Activated B cell treated with CpG ODN at 0.5 μM for 24 hours (primary cell): Measurements from ENCODE around the gene CHST8. TPM values are rescaled to one million over a fixed set of nuclear protein-coding genes. Genes with fewer than 3 reads are reported as not detected.

Source experiments
- ATAC-seq: fragments of 200-7000 bp; cut with Tn5 transposase; one replicate; pipeline ENCODE4 v1.10.0; 2021; ENCODE audit warnings: low read depth, mild to moderate bottlenecking, moderate library complexity
- CTCF ChIA-PET: fragments of 350-600 bp; sonication (Branson Sonifier 250); formaldehyde crosslinking; loops from one replicate; lab custom pipeline; 2021; ENCODE audit warnings: antibody characterized with exemption; lab: Charles Lee
- POLR2A ChIA-PET: fragments of 350-600 bp; sonication (Branson Sonifier 250); formaldehyde crosslinking; loops from one replicate; lab custom pipeline; 2021; ENCODE audit warnings: antibody characterized with exemption; lab: Charles Lee
- DNase-seq: peaks from one replicate; pipeline ENCODE4 v3.0.0; 2022
- H3K27ac Mint-ChIP-seq: one replicate; pipeline ENCODE4 v1.8.0; 2020; ENCODE audit warnings: mixed read lengths
- H3K27me3 Mint-ChIP-seq: one replicate; pipeline ENCODE4 v1.8.0; 2021; ENCODE audit warnings: mixed read lengths
- H3K36me3 Mint-ChIP-seq: one replicate; pipeline ENCODE4 v1.8.0; 2021; ENCODE audit warnings: low read depth, mixed read lengths
- H3K4me1 Mint-ChIP-seq: one replicate; pipeline ENCODE4 v1.8.0; 2021; ENCODE audit warnings: mixed read lengths
- H3K4me3 Mint-ChIP-seq: one replicate; pipeline ENCODE4 v1.8.0; 2020; ENCODE audit warnings: mild to moderate bottlenecking, mixed read lengths
- H3K9me3 Mint-ChIP-seq: one replicate; pipeline ENCODE4 v1.8.0; 2020; ENCODE audit warnings: mixed read lengths
- intact Hi-C: fragments of 100-400 bp; cut with micrococcal nuclease; formaldehyde crosslinking; loops from one replicate; pipeline ENCODE4 v1.15.1; 2024
- total RNA-seq: library from RNA; stranded (reverse); gene quantifications from 2 replicates; pipeline ENCODE4 v1.2.3, GENCODE V29; 2022
- TF ChIP-seq, protein P1 (sequence below): fragments of 200-600 bp; IDR thresholded peaks from one replicate; pipeline ENCODE4 v1.8.0; 2022; ENCODE audit warnings: antibody characterized with exemption, mild to moderate bottlenecking

CHST8 gene
- total RNA-seq, 1 donor from 2014 or later: not detected

DNA sequence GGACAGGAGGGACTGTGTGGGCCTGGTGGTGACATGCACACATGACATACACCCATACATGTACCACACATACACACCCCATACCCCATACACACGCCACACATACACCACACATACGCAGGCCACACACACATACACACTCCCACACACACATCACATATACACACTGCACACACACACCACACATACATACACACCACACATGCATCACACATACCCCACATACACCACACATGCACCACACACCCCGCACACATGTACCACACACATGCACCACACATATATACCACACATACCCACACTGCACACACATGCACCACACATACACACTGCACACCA is 98.4 kb downstream of the CHST8 start:
- Mint-ChIP-seq H3K9me3 (peaks cover 4% of the 10 kb centered on the region), H3K36me3 (no peaks in the 10 kb centered on the region), H3K27me3 (no peaks in the 10 kb centered on the region), H3K4me1 (no peaks in the 10 kb centered on the region), H3K4me3 (no peak overlapping the region), H3K27ac (no peak overlapping the region)
- intact Hi-C loops: no loop called here
- POLR2A ChIA-PET: no interaction called here
- DNase-seq: no peak
- ATAC-seq: no peak
- TF ChIP-seq, protein P1, sequence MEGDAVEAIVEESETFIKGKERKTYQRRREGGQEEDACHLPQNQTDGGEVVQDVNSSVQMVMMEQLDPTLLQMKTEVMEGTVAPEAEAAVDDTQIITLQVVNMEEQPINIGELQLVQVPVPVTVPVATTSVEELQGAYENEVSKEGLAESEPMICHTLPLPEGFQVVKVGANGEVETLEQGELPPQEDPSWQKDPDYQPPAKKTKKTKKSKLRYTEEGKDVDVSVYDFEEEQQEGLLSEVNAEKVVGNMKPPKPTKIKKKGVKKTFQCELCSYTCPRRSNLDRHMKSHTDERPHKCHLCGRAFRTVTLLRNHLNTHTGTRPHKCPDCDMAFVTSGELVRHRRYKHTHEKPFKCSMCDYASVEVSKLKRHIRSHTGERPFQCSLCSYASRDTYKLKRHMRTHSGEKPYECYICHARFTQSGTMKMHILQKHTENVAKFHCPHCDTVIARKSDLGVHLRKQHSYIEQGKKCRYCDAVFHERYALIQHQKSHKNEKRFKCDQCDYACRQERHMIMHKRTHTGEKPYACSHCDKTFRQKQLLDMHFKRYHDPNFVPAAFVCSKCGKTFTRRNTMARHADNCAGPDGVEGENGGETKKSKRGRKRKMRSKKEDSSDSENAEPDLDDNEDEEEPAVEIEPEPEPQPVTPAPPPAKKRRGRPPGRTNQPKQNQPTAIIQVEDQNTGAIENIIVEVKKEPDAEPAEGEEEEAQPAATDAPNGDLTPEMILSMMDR: no peak
- CTCF ChIA-PET: no interaction called here

DNA sequence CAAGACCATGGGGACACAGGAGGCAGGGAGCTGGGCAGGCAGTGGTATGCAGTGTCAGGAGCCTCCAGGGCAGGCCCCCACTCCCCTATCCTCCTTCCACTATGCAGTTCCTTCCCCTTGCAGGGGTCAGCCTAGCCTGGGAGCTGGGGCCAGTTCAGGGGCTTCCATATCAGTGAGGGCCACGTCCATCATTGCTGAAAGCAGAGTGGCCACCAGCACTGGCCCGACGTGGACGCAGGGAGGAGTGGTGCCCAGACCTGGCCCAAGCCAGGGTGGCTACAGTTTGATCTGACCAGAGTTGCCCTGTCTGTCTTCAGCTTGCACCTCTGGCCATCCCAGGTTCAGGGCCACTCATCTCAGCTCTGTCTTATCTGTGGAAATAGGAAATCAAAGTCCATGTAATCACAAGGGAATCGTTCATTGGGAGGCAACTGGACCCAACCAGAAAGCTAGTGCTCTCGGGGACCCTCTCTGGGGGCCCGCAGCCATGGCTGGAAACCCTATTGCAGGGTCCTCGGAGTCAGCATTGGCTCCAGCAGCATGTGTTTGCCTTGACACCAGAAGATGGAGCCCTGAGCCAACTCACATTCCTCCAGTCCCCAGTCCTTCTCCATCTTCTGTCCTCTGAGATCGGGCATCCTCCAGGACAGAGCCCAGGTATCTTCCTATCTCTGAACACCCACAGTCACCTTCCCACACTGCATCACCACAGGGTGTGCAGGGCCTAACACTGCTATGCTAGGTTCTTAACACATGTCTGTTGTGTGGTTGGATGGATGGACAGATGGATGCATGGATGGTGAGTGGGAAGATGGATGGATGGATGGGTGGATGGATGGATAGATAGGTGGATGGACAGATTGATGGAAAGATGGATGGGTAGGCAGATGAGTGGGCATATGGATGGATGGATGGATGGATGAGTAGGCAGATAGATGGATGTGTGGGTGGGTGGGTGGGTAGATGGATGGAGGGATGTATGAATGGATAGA is 99.2 kb downstream of the CHST8 start:
- Mint-ChIP-seq H3K4me3 (no peak overlapping the region), H3K27me3 (no peaks in the 10 kb centered on the region), H3K27ac (no peak overlapping the region), H3K9me3 (peaks cover 3% of the 10 kb centered on the region), H3K4me1 (no peaks in the 10 kb centered on the region), H3K36me3 (no peaks in the 10 kb centered on the region)
- CTCF ChIA-PET: no interaction called here
- no peak for DNase-seq
- POLR2A ChIA-PET: no interaction called here
- TF ChIP-seq, protein P1: no peak
- ATAC-seq: no peak
- intact Hi-C loops: no loop called here

- Mint-ChIP-seq H3K27me3 (no peaks in the 10 kb centered on the region), H3K9me3 (no peaks in the 10 kb centered on the region), H3K36me3 (no peaks in the 10 kb centered on the region), H3K4me1 (no peaks in the 10 kb centered on the region), H3K27ac (no peak overlapping the region), H3K4me3 (no peak overlapping the region)
- ATAC-seq (no peak), DNase-seq (no peak)
- POLR2A ChIA-PET: no interaction called here
- CTCF ChIA-PET: no interaction called here
- TF ChIP-seq, protein P1: no peak
- intact Hi-C loops: no loop called here
Observed at GRCh38 chr19:33721735-33722297, 100.1 kb downstream of the CHST8 start.

GRCh38 chr19:33722456-33723239 is 100.9 kb downstream of the CHST8 start:
- TF ChIP-seq, protein P1: no peak
- intact Hi-C loops: no loop called here
- CTCF ChIA-PET: no interaction called here
- Mint-ChIP-seq H3K27ac (no peak overlapping the region), H3K4me3 (no peak overlapping the region), H3K36me3 (no peaks in the 10 kb centered on the region), H3K4me1 (no peaks in the 10 kb centered on the region), H3K9me3 (no peaks in the 10 kb centered on the region), H3K27me3 (no peaks in the 10 kb centered on the region)
- POLR2A ChIA-PET: no interaction called here
- ATAC-seq: no peak
- no peak for DNase-seq

DNA sequence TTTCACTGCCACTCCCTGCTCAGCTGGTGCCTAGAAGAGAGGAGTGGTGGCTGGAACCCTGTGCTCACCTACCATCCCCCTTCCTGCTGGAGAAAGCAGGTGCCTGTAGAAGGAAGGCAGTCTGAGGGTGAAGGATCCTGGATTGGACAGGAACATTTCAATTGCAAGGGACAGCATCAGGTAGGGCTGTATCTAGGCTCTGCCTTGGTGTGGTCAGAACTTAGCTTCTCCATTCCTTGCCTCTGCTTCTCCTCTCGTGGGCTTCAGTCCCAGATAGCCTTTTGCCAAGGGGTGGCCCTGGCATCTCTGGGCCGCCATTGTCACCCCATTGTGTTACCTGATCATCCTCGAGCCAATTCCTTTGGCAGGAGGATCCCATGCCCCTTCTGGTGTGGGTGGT is 101.8 kb downstream of the CHST8 start:
- POLR2A ChIA-PET: no interaction called here
- TF ChIP-seq, protein P1: no peak
- no peaks in the 10 kb centered on the region for H3K4me1 Mint-ChIP-seq
- no peaks in the 10 kb centered on the region for H3K36me3 Mint-ChIP-seq
- H3K4me3 Mint-ChIP-seq: no peak overlapping the region
- CTCF ChIA-PET: no interaction called here
- intact Hi-C loops: no loop called here
- ATAC-seq: no peak
- H3K27ac Mint-ChIP-seq: no peak overlapping the region
- DNase-seq: no peak
- peaks cover 2% of the 10 kb centered on the region for H3K9me3 Mint-ChIP-seq
- no peaks in the 10 kb centered on the region for H3K27me3 Mint-ChIP-seq
